NT2/D1 (cell line): ENCODE results near the gene TNFRSF1B.

Experiments
- DNase-seq: peaks from one replicate; pipeline ENCODE4 v3.0.0-alpha.2; 2011; ENCODE audit warnings: low read depth, low spot score
- H3K27me3 ChIP-seq: 2 replicates; pipeline ENCODE4 v1.6.0; 2011; ENCODE audit warnings: mild to moderate bottlenecking; ENCODE audit not compliant: insufficient read length, insufficient read depth
- H3K36me3 ChIP-seq: 2 replicates; pipeline ENCODE4 v1.6.1; 2011; ENCODE audit warnings: mild to moderate bottlenecking, low read length, mixed read lengths; ENCODE audit not compliant: insufficient read depth, insufficient read length
- H3K4me1 ChIP-seq: 2 replicates; pipeline ENCODE4 v1.5.1; 2011; ENCODE audit not compliant: insufficient read depth, insufficient read length
- H3K4me3 ChIP-seq: 2 replicates; pipeline ENCODE4 v1.5.1; 2011; ENCODE audit warnings: low read depth; ENCODE audit not compliant: insufficient read length
- H3K9ac ChIP-seq: 2 replicates; pipeline ENCODE4 v1.6.0; 2011; ENCODE audit warnings: low read depth; ENCODE audit not compliant: insufficient read length
- H3K9me3 ChIP-seq: 2 replicates; pipeline ENCODE4 v1.5.1; 2011; ENCODE audit warnings: mild to moderate bottlenecking, low read length; ENCODE audit not compliant: insufficient read depth
- SUZ12 ChIP-seq: IDR thresholded peaks from 2 replicates; pipeline ENCODE4 v1.6.1; 2011; ENCODE audit not compliant: insufficient read length, insufficient read depth; ENCODE audit errors: extremely low read depth
- YY1 ChIP-seq: IDR thresholded peaks from 2 replicates; pipeline ENCODE4 v1.6.1; 2011; ENCODE audit not compliant: insufficient read length, insufficient read depth
- ZNF274 ChIP-seq: IDR thresholded peaks from 2 replicates; pipeline ENCODE4 v1.6.1; 2011; ENCODE audit warnings: mild to moderate bottlenecking, low read depth, low read length

TNFRSF1B gene

DNA sequence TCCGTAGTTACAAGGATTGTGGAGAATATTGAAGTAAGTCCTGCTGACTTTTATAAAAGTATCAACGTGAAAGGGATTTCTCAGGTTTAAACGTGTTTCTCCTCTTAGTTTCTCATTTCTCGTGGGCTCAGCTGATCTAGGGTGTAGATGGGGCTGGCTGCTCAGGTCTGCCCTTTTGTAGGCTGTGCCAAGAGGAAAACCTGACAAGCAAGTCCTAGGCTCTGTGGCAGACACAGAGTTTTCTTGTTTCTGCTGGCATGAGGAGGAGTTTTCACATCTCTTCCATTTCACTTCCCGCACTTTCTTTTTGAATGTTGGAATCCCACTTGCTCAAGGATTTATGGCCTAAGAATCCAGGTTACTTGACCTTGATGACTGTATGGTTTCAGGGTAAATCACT lies 77.8 kb downstream of the TNFRSF1B start:
- no peak for TF ChIP-seq YY1
- TF ChIP-seq SUZ12 = no peak
- TF ChIP-seq ZNF274 = no peak
- H3K4me3 ChIP-seq = no peak overlapping the region
- H3K9ac ChIP-seq = no peak overlapping the region
- H3K36me3 ChIP-seq = peaks cover 31% of the 10 kb centered on the region
- peaks cover 5% of the 10 kb centered on the region for H3K4me1 ChIP-seq
- no peaks in the 10 kb centered on the region for H3K27me3 ChIP-seq
- DNase-seq = no peak
- no peaks in the 10 kb centered on the region for H3K9me3 ChIP-seq

DNA sequence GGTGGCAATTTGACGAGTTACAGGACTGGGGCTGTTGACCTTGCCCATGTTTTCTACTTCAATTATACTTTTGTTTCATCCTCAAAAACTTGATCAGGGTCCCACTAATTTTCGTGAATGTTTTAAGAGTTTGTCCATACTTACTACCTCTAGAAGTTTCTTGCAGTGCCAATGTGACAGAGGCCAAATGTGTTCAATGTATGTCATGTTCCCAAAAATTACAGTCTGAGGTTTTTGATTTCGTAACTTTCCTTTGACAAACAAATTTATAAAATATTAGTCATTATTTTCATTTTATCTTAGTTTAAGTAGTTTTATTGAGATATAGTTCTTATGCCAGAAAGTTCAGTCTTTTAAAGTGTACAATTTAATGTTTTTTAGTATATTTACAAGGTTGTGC lies 78.3 kb downstream of the TNFRSF1B start:
- Histone ChIP-seq H3K9me3 (no peaks in the 10 kb centered on the region), H3K4me1 (peaks cover 2% of the 10 kb centered on the region), H3K4me3 (no peak overlapping the region), H3K9ac (no peak overlapping the region), H3K36me3 (peaks cover 34% of the 10 kb centered on the region), H3K27me3 (no peaks in the 10 kb centered on the region)
- TF ChIP-seq SUZ12 = no peak
- no peak for TF ChIP-seq ZNF274
- TF ChIP-seq YY1 = no peak
- no peak for DNase-seq

DNA sequence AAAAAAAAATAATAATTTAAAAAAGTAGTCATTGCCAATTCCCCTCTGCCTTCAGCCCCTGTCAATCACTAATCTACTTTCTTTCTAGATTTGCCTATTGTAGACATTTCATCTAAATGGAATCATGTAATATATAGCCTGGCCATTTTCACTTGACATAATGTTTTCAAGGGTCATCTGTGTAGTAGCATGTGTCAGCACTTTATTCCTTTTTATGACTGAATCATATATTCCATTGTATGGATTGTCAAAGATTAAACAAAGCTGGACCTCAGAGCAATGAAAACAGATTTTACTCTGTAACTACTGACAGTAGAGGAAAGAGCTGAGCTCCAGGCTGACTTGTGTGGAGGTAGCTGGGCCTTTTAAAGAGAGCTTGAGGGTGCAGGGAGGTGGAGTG lies 78.9 kb downstream of the TNFRSF1B start:
- Histone ChIP-seq H3K36me3 (peaks cover 40% of the 10 kb centered on the region), H3K27me3 (no peaks in the 10 kb centered on the region), H3K9me3 (no peaks in the 10 kb centered on the region), H3K9ac (no peak overlapping the region), H3K4me3 (no peak overlapping the region), H3K4me1 (peaks cover 2% of the 10 kb centered on the region)
- TF ChIP-seq YY1 (no peak), SUZ12 (no peak), ZNF274 (no peak)
- no peak for DNase-seq

DNA sequence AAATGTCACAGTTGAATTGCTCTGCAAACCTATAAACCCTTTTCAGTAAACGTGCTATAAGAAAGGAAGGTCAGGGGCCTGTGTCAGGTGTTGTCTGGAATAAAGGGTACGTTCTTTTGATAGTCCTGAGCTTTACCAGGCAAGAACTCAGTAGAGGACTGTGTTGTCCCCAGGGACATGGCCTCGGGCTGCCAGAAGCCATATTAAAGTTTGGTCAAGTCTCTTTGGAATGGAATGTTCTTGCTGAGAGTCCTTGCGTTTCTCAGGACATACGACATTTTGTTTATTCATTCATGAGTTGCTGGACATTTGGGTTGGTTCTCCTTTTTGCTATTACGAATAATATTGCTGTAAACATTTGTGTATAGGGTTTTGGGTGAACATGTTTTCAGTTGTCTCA lies 79.8 kb downstream of the TNFRSF1B start:
- Histone ChIP-seq H3K4me3 (no peak overlapping the region), H3K4me1 (peaks cover 2% of the 10 kb centered on the region), H3K9me3 (no peaks in the 10 kb centered on the region), H3K27me3 (no peaks in the 10 kb centered on the region), H3K36me3 (peaks cover 46% of the 10 kb centered on the region), H3K9ac (no peak overlapping the region)
- no peak for DNase-seq
- TF ChIP-seq ZNF274 (no peak), SUZ12 (no peak), YY1 (no peak)

DNA sequence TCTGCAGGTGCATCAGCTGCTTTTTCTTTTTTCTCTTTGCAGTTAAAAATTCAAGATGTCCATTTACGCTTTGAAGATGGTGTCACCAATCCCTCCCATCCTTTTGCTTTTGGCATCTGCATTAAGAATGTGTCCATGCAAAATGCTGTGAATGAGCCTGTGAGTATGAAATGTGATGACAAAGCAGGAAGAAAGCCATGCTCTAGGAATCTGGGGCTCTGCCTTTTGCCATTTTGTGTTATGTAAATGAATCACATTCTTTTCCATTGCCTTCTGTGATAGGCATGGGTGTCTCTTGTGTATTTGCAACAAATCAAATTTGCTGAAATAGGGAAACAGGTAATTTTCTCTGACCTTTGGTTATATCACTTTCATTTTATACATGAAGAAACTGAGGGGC lies 82.4 kb downstream of the TNFRSF1B start:
- H3K27me3 ChIP-seq = no peaks in the 10 kb centered on the region
- H3K4me3 ChIP-seq = no peak overlapping the region
- peaks cover 2% of the 10 kb centered on the region for H3K4me1 ChIP-seq
- TF ChIP-seq ZNF274 = no peak
- TF ChIP-seq YY1 = no peak
- no peak for TF ChIP-seq SUZ12
- H3K9ac ChIP-seq = no peak overlapping the region
- H3K36me3 ChIP-seq = peaks cover 48% of the 10 kb centered on the region
- peak; percentile 9 for DNase-seq
- no peaks in the 10 kb centered on the region for H3K9me3 ChIP-seq

DNA sequence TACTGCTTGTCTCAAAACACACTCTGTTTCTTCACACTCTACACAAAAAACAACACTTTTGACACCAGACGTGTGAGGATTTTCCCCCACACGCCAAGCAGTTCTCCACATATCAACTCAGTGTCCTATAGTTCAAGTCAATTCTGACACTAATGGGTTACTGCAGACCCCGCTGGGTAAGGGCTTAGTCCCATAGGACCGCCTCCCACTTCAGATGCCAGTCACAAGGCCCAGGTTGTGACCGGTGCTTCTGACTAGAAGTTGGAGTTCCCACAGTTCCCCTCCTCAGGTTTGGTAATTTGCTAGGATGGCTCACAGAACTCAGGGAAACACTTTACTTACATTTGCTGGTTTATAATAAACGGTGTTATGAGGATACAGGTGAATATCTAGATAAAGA lies 83.0 kb downstream of the TNFRSF1B start:
- TF ChIP-seq ZNF274 = no peak
- TF ChIP-seq SUZ12 = no peak
- TF ChIP-seq YY1 = no peak
- Histone ChIP-seq H3K9ac (no peak overlapping the region), H3K9me3 (no peaks in the 10 kb centered on the region), H3K27me3 (no peaks in the 10 kb centered on the region), H3K36me3 (peaks cover 46% of the 10 kb centered on the region), H3K4me3 (no peak overlapping the region), H3K4me1 (peaks cover 2% of the 10 kb centered on the region)
- DNase-seq = no peak

DNA sequence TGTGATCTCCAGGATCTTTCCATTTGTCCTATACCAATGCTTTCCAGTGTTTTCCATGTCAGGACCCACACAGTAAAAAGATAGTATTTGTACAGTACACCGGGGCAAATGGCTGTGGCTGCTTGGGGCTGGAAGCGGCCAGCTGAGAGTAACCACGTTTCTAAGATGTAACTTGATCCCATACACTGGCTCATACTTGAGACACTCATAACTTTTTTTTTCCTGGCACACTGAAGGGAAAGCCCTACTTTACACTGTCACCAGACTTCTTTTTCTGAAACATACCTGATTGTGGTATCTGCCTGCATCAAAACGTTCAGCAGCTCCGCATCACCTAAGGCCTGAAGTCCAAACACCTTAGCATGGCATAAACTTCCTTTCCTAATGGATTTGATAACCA lies 84.7 kb downstream of the TNFRSF1B start:
- Histone ChIP-seq H3K36me3 (peaks cover 43% of the 10 kb centered on the region), H3K4me1 (no peaks in the 10 kb centered on the region), H3K9ac (no peak overlapping the region), H3K9me3 (no peaks in the 10 kb centered on the region), H3K4me3 (no peak overlapping the region), H3K27me3 (no peaks in the 10 kb centered on the region)
- TF ChIP-seq YY1 (no peak), ZNF274 (no peak), SUZ12 (no peak)
- no peak for DNase-seq

DNA sequence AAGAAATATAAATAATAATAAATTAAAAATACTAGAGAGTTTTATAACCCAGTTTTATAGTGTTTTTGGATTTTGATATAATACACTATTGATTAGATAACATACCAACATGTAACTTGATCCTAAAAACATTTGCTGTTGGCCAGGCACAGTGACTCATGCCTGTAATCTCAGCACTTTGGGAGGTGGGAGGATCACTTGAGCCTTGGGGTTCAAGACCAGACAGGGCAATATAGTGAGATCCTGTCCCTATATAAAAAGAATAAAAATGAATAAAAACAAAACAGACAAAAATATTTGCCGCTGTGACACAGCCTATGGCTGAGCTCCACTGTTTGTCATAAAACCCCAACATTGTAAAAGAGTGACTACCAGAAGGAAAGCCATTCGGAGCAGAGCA lies 89.1 kb downstream of the TNFRSF1B start:
- Histone ChIP-seq H3K36me3 (peaks cover 59% of the 10 kb centered on the region), H3K27me3 (no peaks in the 10 kb centered on the region)
- no peak for TF ChIP-seq SUZ12
- TF ChIP-seq YY1 = no peak
- TF ChIP-seq ZNF274 = no peak

More for the DNA sequence above, 89.1 kb downstream of the TNFRSF1B start:
- Histone ChIP-seq H3K9me3 (no peaks in the 10 kb centered on the region), H3K4me1 (no peaks in the 10 kb centered on the region), H3K4me3 (no peak overlapping the region), H3K9ac (no peak overlapping the region)
- no peak for DNase-seq
